Left colon (tissue), 2 donors: ENCODE measurements around the gene RPTOR. TPM values are rescaled to one million over a fixed set of nuclear protein-coding genes. Genes with fewer than 3 reads are reported as not detected.

ENCODE experiments used
- ATAC-seq: fragments of 200-7000 bp; cut with Tn5 transposase; one replicate; pipeline ENCODE4 v1.9.1; 2020; ENCODE audit warnings: mild to moderate bottlenecking, moderate library complexity
- DNase-seq, 2 donors: peaks; one replicate each; pipeline ENCODE4 v3.0.0-alpha.2; 2020
- intact Hi-C, 2 donors: fragments of 100-400 bp; cut with DNase I in 1 of 2; cut with micrococcal nuclease in 1 of 2; formaldehyde crosslinking; loops; one replicate each; pipeline versions ENCODE4 v1.11.2 to v1.14.0; 2022; cut with DNase I, micrococcal nuclease
- total RNA-seq, 2 donors: library from RNA; stranded (reverse); fragmentation: NEBNext Ultra II Directional; extraction: Animal tissue kit (Norgen Biotek cat#: 25700); gene quantifications; one replicate each; pipeline ENCODE4 v1.2.1, GENCODE V29; 2021
- donor health status: DM: no; HTN: no; CAD: no.
- donor health status: DM: yes; HTN: yes; CAD: no.

RPTOR gene
- total RNA-seq, 2 donors from 2014 or later: 33.4 to 35.7 TPM

DNA sequence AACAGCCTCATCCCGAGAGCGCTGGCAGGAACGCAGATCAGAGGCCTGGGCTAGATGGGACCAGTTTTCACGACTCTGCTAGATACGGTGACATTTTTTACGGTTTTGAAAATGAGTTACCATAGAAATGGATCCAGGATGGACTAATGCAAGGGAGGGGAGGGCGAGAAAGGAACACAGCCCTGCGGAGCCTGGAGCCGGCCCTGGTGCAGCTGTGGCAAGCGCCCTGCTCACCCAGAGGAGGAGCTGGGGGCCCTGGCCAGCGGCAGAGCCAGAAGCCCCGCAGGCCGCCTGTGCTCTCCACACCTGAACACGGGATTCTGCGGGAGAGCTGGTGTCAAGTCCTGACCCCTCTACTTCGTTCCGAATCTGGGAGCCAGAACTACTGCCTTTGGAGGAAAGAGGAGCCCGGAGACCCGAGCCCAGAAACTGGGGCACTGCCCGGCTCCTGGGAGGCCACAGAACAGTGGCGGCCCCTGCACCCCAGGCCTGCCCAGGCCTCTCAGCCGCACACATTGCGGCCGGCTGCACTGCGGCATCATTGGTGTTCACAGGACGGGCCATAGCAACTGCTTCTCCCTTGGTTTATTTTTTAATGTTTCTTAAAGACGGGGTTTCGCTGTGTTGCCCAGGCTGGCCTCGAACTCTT is 358.4 kb downstream of the RPTOR start:
- intact Hi-C loops: no loop called here
- DNase-seq: no peak
- no peak for ATAC-seq

DNA sequence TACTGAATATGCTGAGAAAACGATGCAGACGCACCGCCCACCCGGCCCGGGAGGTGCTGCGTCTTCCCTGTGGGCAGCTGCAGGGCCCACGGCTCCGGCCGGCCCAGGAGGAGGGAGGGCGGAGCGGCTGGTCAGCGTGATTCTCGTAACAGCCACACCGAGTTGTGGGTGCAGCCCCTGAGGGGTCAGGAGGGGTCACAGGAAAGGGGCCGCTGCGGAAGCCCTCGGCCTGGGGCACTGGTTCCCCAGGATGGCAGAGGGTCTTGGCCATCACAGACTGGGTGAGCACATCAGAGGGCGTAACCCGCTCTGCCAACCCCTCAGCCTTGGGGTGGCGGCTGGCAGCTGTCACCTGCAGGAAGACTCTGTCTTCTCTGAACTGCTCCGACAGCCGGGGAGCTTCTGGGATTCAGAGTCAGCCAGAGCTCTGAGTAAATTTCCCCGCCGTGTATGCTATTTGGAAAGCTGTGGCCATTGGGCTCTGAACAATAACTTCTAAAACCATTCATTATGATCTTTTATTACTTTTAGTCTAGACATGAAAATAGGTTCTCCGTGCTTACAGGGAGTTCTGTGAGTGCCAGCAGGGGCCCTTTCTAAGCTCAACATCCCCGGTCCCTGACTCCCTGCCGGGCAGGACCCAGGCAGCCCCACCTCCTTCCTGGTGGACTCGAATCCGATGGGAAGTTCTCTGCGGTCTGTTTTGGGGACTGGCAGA is 359.6 kb downstream of the RPTOR start:
- intact Hi-C loops: no loop called here
- ATAC-seq (no peak), DNase-seq (no peak)

DNA sequence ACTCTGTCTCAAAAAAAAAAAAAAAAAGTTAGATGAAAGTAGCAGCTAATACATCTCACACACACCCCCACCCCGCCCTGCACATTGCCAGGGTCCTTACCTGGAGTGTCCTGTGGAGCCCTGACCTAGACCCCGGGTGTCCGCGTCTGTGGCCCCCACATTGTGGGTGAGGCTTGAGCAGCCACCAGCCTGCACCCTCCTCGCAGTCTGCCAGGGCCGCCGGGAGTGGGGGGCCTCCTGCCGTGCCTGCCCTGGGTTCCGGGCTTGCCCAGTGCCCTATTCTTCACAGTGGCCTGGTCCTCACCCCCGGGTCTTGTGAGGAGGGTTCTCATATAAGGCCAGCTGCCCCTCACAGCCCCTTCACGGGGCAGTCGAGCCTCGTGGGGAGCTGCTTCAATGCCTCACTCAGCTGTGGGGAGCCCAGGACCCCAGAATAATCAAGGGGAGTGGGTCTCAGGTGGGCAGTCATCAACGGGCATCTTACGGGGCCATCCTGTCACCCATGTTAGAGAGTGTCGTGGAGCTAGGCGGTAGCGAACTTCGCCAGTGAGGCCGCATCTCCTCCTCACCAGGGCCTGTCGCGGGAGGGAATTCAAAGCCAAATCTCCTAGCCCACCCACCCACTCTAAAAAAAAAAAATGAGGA is 361.1 kb downstream of the RPTOR start:
- ATAC-seq (no peak), DNase-seq (no peak)
- intact Hi-C loops: no loop called here

- intact Hi-C loops: no loop called here
- ATAC-seq: no peak
- no peak for DNase-seq
These were observed 362.0 kb downstream of the RPTOR start for GRCh38 chr17:80906364-80907259.

DNA sequence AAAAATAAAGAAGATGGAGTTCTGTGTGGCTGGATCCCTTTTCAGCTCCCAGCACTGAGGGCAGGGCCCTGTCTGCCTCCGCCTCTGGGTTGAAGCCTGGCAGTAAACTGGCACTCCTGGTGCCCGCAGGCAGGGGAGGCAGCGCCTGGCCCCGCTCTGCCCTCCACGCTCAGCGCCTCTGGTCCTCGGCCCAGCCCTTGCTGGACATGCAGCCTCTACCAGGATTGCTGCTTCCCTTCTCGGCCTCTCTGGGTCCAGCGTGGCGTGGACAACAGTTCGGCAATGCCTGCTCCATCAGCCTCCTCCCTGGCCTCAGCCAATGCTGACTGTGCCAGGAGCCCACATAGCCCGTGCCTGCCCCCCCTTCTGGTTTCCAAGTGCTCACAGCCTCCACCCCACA is 362.6 kb downstream of the RPTOR start:
- intact Hi-C loops: no loop called here
- ATAC-seq: no peak
- no peak for DNase-seq

DNA sequence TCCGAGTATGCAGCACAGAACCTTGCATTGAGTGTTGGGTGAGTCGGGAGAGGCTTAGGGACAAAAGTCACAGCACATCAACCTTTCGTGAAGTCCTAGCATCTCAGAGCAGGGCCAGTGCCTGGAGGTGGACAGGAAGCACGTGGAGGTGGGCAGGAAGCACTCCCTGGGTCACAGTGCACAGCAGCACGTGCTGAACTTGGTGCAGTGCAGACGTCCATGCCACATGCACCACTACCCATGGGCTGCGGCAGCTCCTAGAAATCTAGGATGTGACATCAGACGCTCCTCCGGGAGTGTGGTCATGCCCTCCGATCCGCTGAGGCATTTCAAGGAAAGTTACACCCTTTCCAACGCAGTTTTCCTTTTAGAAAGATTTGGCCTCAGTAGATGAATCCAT is 363.6 kb downstream of the RPTOR start:
- no peak for DNase-seq
- no peak for ATAC-seq
- intact Hi-C loops: no loop called here

- intact Hi-C loops: no loop called here
- DNase-seq (no peak), ATAC-seq (no peak)
These were observed 364.1 kb downstream of the RPTOR start for GRCh38 chr17:80908776-80909175.

- DNase-seq: no peak
- intact Hi-C loops: no loop called here
- ATAC-seq: no peak
These were observed 365.0 kb downstream of the RPTOR start for GRCh38 chr17:80909635-80910034.

DNA sequence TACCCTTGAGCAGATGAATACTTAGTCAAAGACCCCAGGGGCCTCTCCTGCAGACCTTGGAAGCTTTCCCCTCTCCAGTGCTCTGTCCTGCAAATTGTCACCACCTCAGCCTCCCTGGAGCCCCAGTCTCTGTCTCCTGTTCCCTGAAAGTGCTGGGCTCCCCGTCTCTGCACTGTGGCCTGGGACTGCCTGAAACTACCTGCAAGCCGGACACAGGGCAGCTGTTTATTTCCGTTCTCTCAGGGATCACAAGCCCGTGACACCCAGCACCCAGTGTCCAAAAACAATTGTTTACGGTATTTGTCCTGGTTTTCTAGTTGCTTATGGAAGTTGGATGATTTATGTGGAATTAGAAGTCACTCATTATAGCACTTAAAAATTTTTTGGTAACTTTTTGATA is 365.4 kb downstream of the RPTOR start:
- intact Hi-C loops: no loop called here
- DNase-seq: no peak

GRCh38 chr17:80912476-80912875 is 367.8 kb downstream of the RPTOR start:
- intact Hi-C loops: no loop called here
- DNase-seq (peak in 1 of 2 donors; percentile 7), ATAC-seq (no peak)

More for the DNA sequence above, 365.4 kb downstream of the RPTOR start:
- no peak for ATAC-seq

GRCh38 chr17:80913928-80914821 is 369.5 kb downstream of the RPTOR start:
- no peak for ATAC-seq
- intact Hi-C loops: no loop called here
- DNase-seq: peak in 1 of 2 donors; percentile 8

- ATAC-seq (no peak), DNase-seq (no peak)
- intact Hi-C loops: no loop called here
These were observed 371.6 kb downstream of the RPTOR start for GRCh38 chr17:80916246-80916645.

GRCh38 chr17:80917716-80918560 is 373.3 kb downstream of the RPTOR start:
- ATAC-seq (no peak), DNase-seq (peak in 1 of 2 donors; percentile 12)
- intact Hi-C loops: no loop called here

DNA sequence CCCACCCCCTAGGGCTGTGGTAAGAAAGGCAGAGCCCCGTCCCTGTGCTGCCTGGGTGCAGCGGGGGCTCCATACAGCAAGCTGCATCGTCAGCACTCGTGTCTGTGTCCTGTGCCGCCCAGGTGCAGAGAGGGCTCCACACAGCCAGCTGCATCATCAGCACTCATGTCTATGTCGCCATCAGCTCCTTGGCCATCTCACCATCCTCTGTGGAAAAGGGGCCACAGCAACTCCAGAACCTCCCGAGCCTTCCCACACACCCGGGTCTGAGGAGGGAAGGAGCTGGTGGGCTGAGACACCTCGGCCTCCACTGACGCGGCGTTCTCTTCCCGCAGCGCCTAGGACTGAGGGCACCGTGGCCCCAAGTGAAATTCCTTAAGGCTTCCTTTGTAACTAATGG is 374.1 kb downstream of the RPTOR start:
- DNase-seq: no peak
- intact Hi-C loops: no loop called here
- ATAC-seq: no peak

GRCh38 chr17:80919331-80920311 is 375.0 kb downstream of the RPTOR start:
- intact Hi-C loops: no loop called here
- ATAC-seq: no peak
- DNase-seq: peak in 1 of 2 donors; percentile 25

- intact Hi-C loops: no loop called here
- DNase-seq: peak in 1 of 2 donors; percentile 18
These were observed 375.8 kb downstream of the RPTOR start for GRCh38 chr17:80920441-80920840.

More at GRCh38 chr17:80920441-80920840, 375.8 kb downstream of the RPTOR start:
- ATAC-seq: no peak
